Measurements from ENCODE around the gene ZNF281. TPM values are rescaled to one million over a fixed set of nuclear protein-coding genes. Genes with fewer than 3 reads are reported as not detected.
A peak's percentile ranks its signal among the peaks of the same experiment; 100 is the strongest.

ZNF281 gene
- total and polyA plus RNA-seq, 3 experiments from 2014 or later: 19.1 to 32.1 (median 19.5) TPM

GRCh38 chr1:200410566-200410878 is 686 bp upstream of the ZNF281 start:
- ChIA-PET CTCF (interaction anchor here (1.1 kb wide), 1 partner anchor 131 kb away, joined by 3 read pairs; no protein-coding TSS in a partner anchor), POLR2A (no interaction called here)

GRCh38 chr1:200409203-200409760 is 554 bp downstream of the ZNF281 start:
- DNase-seq: peak; percentile 5 to 67 (median 25)
- Mint-ChIP-seq H3K27ac (peak overlapping the region; percentile 79 to 97 (median 92)), H3K4me3 (peak overlapping the region; percentile 95 to 100 (median 99)), H3K36me3 (peaks cover 4 to 36% (median 5%) of the 10 kb centered on the region in 3 donors), H3K27me3 (peaks cover 0 to 4% of the 10 kb centered on the region in 2 donors), H3K9me3 (no peaks in the 10 kb centered on the region), H3K4me1 (peaks cover 55 to 60% (median 58%) of the 10 kb centered on the region in 3 donors)
- H3K27me3 ChIP-seq (ENCODE audit: insufficient read depth, low read length, poor library complexity, severe bottlenecking): no peaks in the 10 kb centered on the region
- peak overlapping the region; percentile 94 for H3K4me3 ChIP-seq (ENCODE audit: low read length)
- peaks cover 44% of the 10 kb centered on the region for H3K4me1 ChIP-seq (ENCODE audit: insufficient read depth, low read length)
- CTCF ChIA-PET: no interaction called here
- no peaks in the 10 kb centered on the region for H3K36me3 ChIP-seq (ENCODE audit: insufficient read depth, low read length)
- H3K9me3 ChIP-seq (ENCODE audit: low read length): no peaks in the 10 kb centered on the region
- POLR2A ChIA-PET: no interaction called here
- peak overlapping the region; percentile 75 for H3K27ac ChIP-seq (ENCODE audit: low read depth, low read length)

More at GRCh38 chr1:200410566-200410878, 686 bp upstream of the ZNF281 start:
- H3K4me1 Mint-ChIP-seq: peaks cover 46 to 49% (median 48%) of the 10 kb centered on the region in 3 donors
- peaks cover 4 to 29% (median 5%) of the 10 kb centered on the region in 3 donors for H3K36me3 Mint-ChIP-seq
- H3K4me3 ChIP-seq (ENCODE audit: low read length): peak overlapping the region; percentile 94
- no peaks in the 10 kb centered on the region for H3K9me3 Mint-ChIP-seq
- H3K9me3 ChIP-seq (ENCODE audit: low read length): no peaks in the 10 kb centered on the region
- peak overlapping the region; percentile 79 to 97 (median 92) for H3K27ac Mint-ChIP-seq
- H3K36me3 ChIP-seq (ENCODE audit: insufficient read depth, low read length): no peaks in the 10 kb centered on the region
- peak overlapping the region; percentile 95 to 100 (median 99) for H3K4me3 Mint-ChIP-seq
- H3K27me3 Mint-ChIP-seq: peaks cover 0 to 4% of the 10 kb centered on the region in 2 donors
- DNase-seq: peak in 1 of 5 donors; percentile 17
- H3K27ac ChIP-seq (ENCODE audit: low read depth, low read length): no peak overlapping the region
- peaks cover 43% of the 10 kb centered on the region for H3K4me1 ChIP-seq (ENCODE audit: insufficient read depth, low read length)
- no peaks in the 10 kb centered on the region for H3K27me3 ChIP-seq (ENCODE audit: insufficient read depth, low read length, poor library complexity, severe bottlenecking)

GRCh38 chr1:200406161-200406797 is 3.6 kb downstream of the ZNF281 start:
- H3K4me3 ChIP-seq (ENCODE audit: low read length): no peak overlapping the region
- Mint-ChIP-seq H3K4me1 (peaks cover 67 to 85% (median 80%) of the 10 kb centered on the region in 3 donors), H3K9me3 (no peaks in the 10 kb centered on the region), H3K36me3 (peaks cover 4 to 58% (median 9%) of the 10 kb centered on the region in 3 donors), H3K4me3 (peak overlapping the region in 6 of 7 donors; percentile 0 to 99 (median 47)), H3K27me3 (peaks cover 0 to 4% of the 10 kb centered on the region in 2 donors), H3K27ac (no peak overlapping the region)
- peaks cover 44% of the 10 kb centered on the region for H3K4me1 ChIP-seq (ENCODE audit: insufficient read depth, low read length)
- DNase-seq: no peak
- no peak overlapping the region for H3K27ac ChIP-seq (ENCODE audit: low read depth, low read length)
- CTCF ChIA-PET: no interaction called here
- H3K9me3 ChIP-seq (ENCODE audit: low read length): no peaks in the 10 kb centered on the region
- POLR2A ChIA-PET: no interaction called here
- no peaks in the 10 kb centered on the region for H3K27me3 ChIP-seq (ENCODE audit: insufficient read depth, low read length, poor library complexity, severe bottlenecking)
- H3K36me3 ChIP-seq (ENCODE audit: insufficient read depth, low read length): no peaks in the 10 kb centered on the region

- Mint-ChIP-seq H3K36me3 (peaks cover 4 to 58% (median 9%) of the 10 kb centered on the region in 3 donors), H3K27ac (no peak overlapping the region), H3K4me3 (peak overlapping the region in 4 of 7 donors; percentile 0 to 52 (median 33)), H3K4me1 (peaks cover 64 to 82% (median 82%) of the 10 kb centered on the region in 3 donors), H3K9me3 (no peaks in the 10 kb centered on the region), H3K27me3 (peaks cover 0 to 4% of the 10 kb centered on the region in 2 donors)
- Histone ChIP-seq H3K27me3 (ENCODE audit: insufficient read depth, low read length, poor library complexity, severe bottlenecking) (no peaks in the 10 kb centered on the region), H3K36me3 (ENCODE audit: insufficient read depth, low read length) (no peaks in the 10 kb centered on the region), H3K4me1 (ENCODE audit: insufficient read depth, low read length) (peaks cover 39% of the 10 kb centered on the region), H3K9me3 (ENCODE audit: low read length) (no peaks in the 10 kb centered on the region), H3K27ac (ENCODE audit: low read depth, low read length) (no peak overlapping the region), H3K4me3 (ENCODE audit: low read length) (no peak overlapping the region)
- DNase-seq: no peak
- POLR2A ChIA-PET: no interaction called here
- CTCF ChIA-PET: no interaction called here
Observed at GRCh38 chr1:200405264-200405663, 4.6 kb downstream of the ZNF281 start.

GRCh38 chr1:200401708-200402107 is 8.1 kb downstream of the ZNF281 start:
- no peaks in the 10 kb centered on the region for H3K27me3 Mint-ChIP-seq
- H3K4me3 ChIP-seq (ENCODE audit: low read length): no peak overlapping the region
- H3K4me3 Mint-ChIP-seq: no peak overlapping the region
- peaks cover 49 to 70% (median 64%) of the 10 kb centered on the region in 3 donors for H3K4me1 Mint-ChIP-seq
- CTCF ChIA-PET: no interaction called here
- POLR2A ChIA-PET: no interaction called here
- no peak for DNase-seq
- H3K36me3 ChIP-seq (ENCODE audit: insufficient read depth, low read length): no peaks in the 10 kb centered on the region
- peaks cover 13% of the 10 kb centered on the region for H3K4me1 ChIP-seq (ENCODE audit: insufficient read depth, low read length)
- H3K9me3 ChIP-seq (ENCODE audit: low read length): no peaks in the 10 kb centered on the region
- H3K27ac Mint-ChIP-seq: peak overlapping the region in 1 of 8 donors; percentile 42
- no peak overlapping the region for H3K27ac ChIP-seq (ENCODE audit: low read depth, low read length)
- peaks cover 0 to 35% (median 5%) of the 10 kb centered on the region in 3 donors for H3K36me3 Mint-ChIP-seq
- H3K27me3 ChIP-seq (ENCODE audit: insufficient read depth, low read length, poor library complexity, severe bottlenecking): no peaks in the 10 kb centered on the region
- no peaks in the 10 kb centered on the region for H3K9me3 Mint-ChIP-seq

- DNase-seq: no peak
- no peak overlapping the region for H3K27ac ChIP-seq (ENCODE audit: low read depth, low read length)
- H3K4me1 Mint-ChIP-seq: peaks cover 45 to 65% (median 61%) of the 10 kb centered on the region in 3 donors
- H3K27me3 Mint-ChIP-seq: no peaks in the 10 kb centered on the region
- H3K36me3 ChIP-seq (ENCODE audit: insufficient read depth, low read length): no peaks in the 10 kb centered on the region
- H3K4me3 Mint-ChIP-seq: no peak overlapping the region
- no peaks in the 10 kb centered on the region for H3K9me3 Mint-ChIP-seq
- ChIA-PET CTCF (no interaction called here), POLR2A (no interaction called here)
- no peaks in the 10 kb centered on the region for H3K9me3 ChIP-seq (ENCODE audit: low read length)
- H3K27me3 ChIP-seq (ENCODE audit: insufficient read depth, low read length, poor library complexity, severe bottlenecking): no peaks in the 10 kb centered on the region
- peak overlapping the region in 1 of 8 donors; percentile 42 for H3K27ac Mint-ChIP-seq
- peaks cover 8% of the 10 kb centered on the region for H3K4me1 ChIP-seq (ENCODE audit: insufficient read depth, low read length)
- H3K4me3 ChIP-seq (ENCODE audit: low read length): no peak overlapping the region
- H3K36me3 Mint-ChIP-seq: peaks cover 0 to 35% (median 5%) of the 10 kb centered on the region in 3 donors
Observed at GRCh38 chr1:200401263-200401662, 8.6 kb downstream of the ZNF281 start.

GRCh38 chr1:200400556-200400955 is 9.3 kb downstream of the ZNF281 start:
- Histone ChIP-seq H3K27me3 (ENCODE audit: insufficient read depth, low read length, poor library complexity, severe bottlenecking) (no peaks in the 10 kb centered on the region), H3K27ac (ENCODE audit: low read depth, low read length) (no peak overlapping the region), H3K36me3 (ENCODE audit: insufficient read depth, low read length) (no peaks in the 10 kb centered on the region), H3K4me1 (ENCODE audit: insufficient read depth, low read length) (peaks cover 2% of the 10 kb centered on the region), H3K9me3 (ENCODE audit: low read length) (no peaks in the 10 kb centered on the region), H3K4me3 (ENCODE audit: low read length) (no peak overlapping the region)
- H3K4me1 Mint-ChIP-seq: peaks cover 38 to 58% (median 54%) of the 10 kb centered on the region in 3 donors
- no peaks in the 10 kb centered on the region for H3K9me3 Mint-ChIP-seq
- ChIA-PET POLR2A (no interaction called here), CTCF (no interaction called here)
- H3K4me3 Mint-ChIP-seq: no peak overlapping the region
- no peak for DNase-seq
- no peaks in the 10 kb centered on the region for H3K27me3 Mint-ChIP-seq
- peaks cover 0 to 31% (median 5%) of the 10 kb centered on the region in 3 donors for H3K36me3 Mint-ChIP-seq
- peak overlapping the region in 1 of 8 donors; percentile 42 for H3K27ac Mint-ChIP-seq

GRCh38 chr1:200399860-200400259 is 10.0 kb downstream of the ZNF281 start:
- no peak overlapping the region for H3K4me3 Mint-ChIP-seq
- no peaks in the 10 kb centered on the region for H3K27me3 Mint-ChIP-seq
- ChIA-PET POLR2A (no interaction called here), CTCF (no interaction called here)
- H3K27ac Mint-ChIP-seq: peak overlapping the region in 1 of 8 donors; percentile 32
- Histone ChIP-seq H3K4me3 (ENCODE audit: low read length) (no peak overlapping the region), H3K9me3 (ENCODE audit: low read length) (no peaks in the 10 kb centered on the region), H3K27me3 (ENCODE audit: insufficient read depth, low read length, poor library complexity, severe bottlenecking) (no peaks in the 10 kb centered on the region), H3K36me3 (ENCODE audit: insufficient read depth, low read length) (no peaks in the 10 kb centered on the region), H3K4me1 (ENCODE audit: insufficient read depth, low read length) (no peaks in the 10 kb centered on the region), H3K27ac (ENCODE audit: low read depth, low read length) (no peak overlapping the region)
- DNase-seq: no peak
- H3K9me3 Mint-ChIP-seq: no peaks in the 10 kb centered on the region
- peaks cover 31 to 51% (median 47%) of the 10 kb centered on the region in 3 donors for H3K4me1 Mint-ChIP-seq
- peaks cover 0 to 28% (median 6%) of the 10 kb centered on the region in 3 donors for H3K36me3 Mint-ChIP-seq
